ENCODE data around the gene LDLR. TPM values are rescaled to one million over a fixed set of nuclear protein-coding genes. Genes with fewer than 3 reads are reported as not detected.
A peak's percentile ranks its signal among the peaks of the same experiment; 100 is the strongest.
"Not testable (repeated sequence)": the region's sequence is repeated elsewhere in the genome, so short reads cannot be mapped to it uniquely, and the experiment has no call there.

LDLR gene
- total and polyA plus RNA-seq, 2 donors from 2014 or later: 17.6 to 42.4 TPM

DNA sequence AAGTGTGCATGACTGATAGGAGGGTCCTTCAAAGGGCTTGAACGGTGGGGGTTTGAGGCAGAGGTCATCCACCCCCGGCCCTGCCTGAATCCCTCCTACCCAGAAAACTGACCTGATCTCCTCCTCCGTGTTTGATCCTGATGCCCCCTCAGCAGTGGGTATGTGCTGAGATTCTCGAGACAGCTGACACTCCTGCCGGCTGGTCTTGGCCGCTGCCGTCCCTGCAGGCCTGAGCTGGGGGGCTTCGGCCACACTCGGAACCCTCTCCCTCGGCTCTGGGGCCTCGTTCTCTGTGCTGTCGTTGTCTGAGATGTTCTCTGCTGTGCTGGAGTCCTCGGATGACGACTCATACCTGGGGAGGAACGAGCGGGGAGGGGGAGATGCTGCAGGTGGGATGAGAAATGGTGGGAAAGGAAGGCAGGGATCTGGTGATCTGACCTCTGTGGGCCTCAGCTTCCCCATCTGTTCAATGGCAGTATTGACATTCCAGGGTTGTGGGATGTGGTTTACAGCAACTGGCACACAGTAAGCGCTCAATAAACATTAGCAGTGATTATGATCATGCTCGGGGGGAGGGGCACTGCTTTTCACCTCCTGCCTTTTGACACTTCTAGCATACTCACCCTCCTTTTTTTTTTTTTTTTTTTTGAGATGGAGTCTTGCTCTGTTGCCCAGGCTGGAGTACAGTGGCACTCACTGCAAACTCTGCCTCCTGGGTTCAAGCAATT is 87.4 kb downstream of the LDLR start:
- FAIRE-seq: no peak
- H3K4me1 ChIP-seq (ENCODE audit: control insufficient read depth in 2 of 3, insufficient read depth in 2 of 3, low read depth in 1 of 3, low read length in 3 of 3): peaks cover 0 to 4% (median 4%) of the 10 kb centered on the region in 3 donors
- intact Hi-C loops (cut with DNase I): no loop called here
- no peak for DNase-seq
- H3K4me3 ChIP-seq (ENCODE audit: low read length in 3 of 3): no peak overlapping the region
- H3K27ac ChIP-seq (ENCODE audit: low read depth in 2 of 2, low read length in 2 of 2): no peak overlapping the region
- H3K9ac ChIP-seq (ENCODE audit: low read length in 3 of 3): no peak overlapping the region
- H3K27me3 ChIP-seq (ENCODE audit: control insufficient read depth, insufficient read depth, low read length): no peaks in the 10 kb centered on the region
- TF ChIP-seq CTCF (IDR thresholded peaks at IDR 0.05; ENCODE audit: borderline replicate concordance, extremely low read depth, insufficient read depth): no peak
- H3K9me3 ChIP-seq (ENCODE audit: control insufficient read depth in 2 of 3, insufficient read depth in 1 of 3, low read length in 3 of 3): no peaks in the 10 kb centered on the region
- H3K36me3 ChIP-seq (ENCODE audit: control insufficient read depth in 2 of 3, insufficient read depth in 3 of 3, low read length in 3 of 3): peaks cover 4 to 30% (median 18%) of the 10 kb centered on the region in 3 donors

GRCh38 chr19:11177592-11177991 is 88.3 kb downstream of the LDLR start:
- no peak for FAIRE-seq
- peaks cover 4 to 24% (median 18%) of the 10 kb centered on the region in 3 donors for H3K36me3 ChIP-seq (ENCODE audit: control insufficient read depth in 2 of 3, insufficient read depth in 3 of 3, low read length in 3 of 3)
- intact Hi-C loops (cut with DNase I): no loop called here

GRCh38 chr19:11179145-11179465 is 89.8 kb downstream of the LDLR start:
- intact Hi-C loops (cut with DNase I); H3K4me3 ChIP-seq (ENCODE audit: low read length in 3 of 3); H3K27me3 ChIP-seq (ENCODE audit: control insufficient read depth, insufficient read depth, low read length); H3K9ac ChIP-seq (ENCODE audit: low read length in 3 of 3); DNase-seq; FAIRE-seq; H3K9me3 ChIP-seq (ENCODE audit: control insufficient read depth in 2 of 3, insufficient read depth in 1 of 3, low read length in 3 of 3); H3K27ac ChIP-seq (ENCODE audit: low read depth in 2 of 2, low read length in 2 of 2); H3K4me1 ChIP-seq (ENCODE audit: control insufficient read depth in 2 of 3, insufficient read depth in 2 of 3, low read depth in 1 of 3, low read length in 3 of 3): not testable (repeated sequence)
- H3K36me3 ChIP-seq (ENCODE audit: control insufficient read depth in 2 of 3, insufficient read depth in 3 of 3, low read length in 3 of 3): peaks cover 6 to 13% (median 11%) of the 10 kb centered on the region in 3 donors

More at GRCh38 chr19:11177592-11177991, 88.3 kb downstream of the LDLR start:
- H3K4me1 ChIP-seq (ENCODE audit: control insufficient read depth in 2 of 3, insufficient read depth in 2 of 3, low read depth in 1 of 3, low read length in 3 of 3): peaks cover 0 to 4% (median 4%) of the 10 kb centered on the region in 3 donors
- H3K27me3 ChIP-seq (ENCODE audit: control insufficient read depth, insufficient read depth, low read length): no peaks in the 10 kb centered on the region
- no peak overlapping the region for H3K9ac ChIP-seq (ENCODE audit: low read length in 3 of 3)
- TF ChIP-seq CTCF (IDR thresholded peaks at IDR 0.05; ENCODE audit: borderline replicate concordance, extremely low read depth, insufficient read depth): no peak
- H3K9me3 ChIP-seq (ENCODE audit: control insufficient read depth in 2 of 3, insufficient read depth in 1 of 3, low read length in 3 of 3): no peaks in the 10 kb centered on the region
- H3K4me3 ChIP-seq (ENCODE audit: low read length in 3 of 3): no peak overlapping the region
- DNase-seq: no peak
- no peak overlapping the region for H3K27ac ChIP-seq (ENCODE audit: low read depth in 2 of 2, low read length in 2 of 2)

GRCh38 chr19:11179716-11180297 is 90.5 kb downstream of the LDLR start:
- Histone ChIP-seq H3K27me3 (ENCODE audit: control insufficient read depth, insufficient read depth, low read length) (no peaks in the 10 kb centered on the region), H3K9ac (ENCODE audit: low read length in 3 of 3) (no peak overlapping the region), H3K36me3 (ENCODE audit: control insufficient read depth in 2 of 3, insufficient read depth in 3 of 3, low read length in 3 of 3) (peaks cover 6 to 8% (median 6%) of the 10 kb centered on the region in 3 donors), H3K27ac (ENCODE audit: low read depth in 2 of 2, low read length in 2 of 2) (peak overlapping the region in 1 of 2 donors; percentile 11), H3K4me1 (ENCODE audit: control insufficient read depth in 2 of 3, insufficient read depth in 2 of 3, low read depth in 1 of 3, low read length in 3 of 3) (peaks cover 0 to 4% (median 4%) of the 10 kb centered on the region in 3 donors), H3K9me3 (ENCODE audit: control insufficient read depth in 2 of 3, insufficient read depth in 1 of 3, low read length in 3 of 3) (peaks cover 0 to 3% (median 0%) of the 10 kb centered on the region in 3 donors), H3K4me3 (ENCODE audit: low read length in 3 of 3) (no peak overlapping the region)
- intact Hi-C loops (cut with DNase I): no loop called here
- FAIRE-seq (no peak), DNase-seq (no peak)
- TF ChIP-seq CTCF (IDR thresholded peaks at IDR 0.05; ENCODE audit: borderline replicate concordance, extremely low read depth, insufficient read depth): no peak
